Esophagus squamous epithelium (tissue), 5 donors: ENCODE results near the gene RASA4B. TPM values are rescaled to one million over a fixed set of nuclear protein-coding genes. Genes with fewer than 3 reads are reported as not detected.

Experiments
- DNase-seq: peaks from one replicate; lab custom pipeline; 2025; lab: John Stamatoyannopoulos, UW
- H3K27ac ChIP-seq, 4 donors: fragments of 200-600 bp; sonication (generic); one replicate each; pipeline ENCODE4 v1.5.1; 2016 to 2019; ENCODE audit warnings: mild to moderate bottlenecking in 1 of 4
- H3K27me3 ChIP-seq, 4 donors: fragments of 200-600 bp; sonication (generic); 1 replicate in 3 of 4; 2 replicates in 1 of 4; pipeline versions ENCODE4 v1.5.1 to v1.6.0; 2017 to 2021; ENCODE audit warnings: antibody characterized with exemption in 1 of 4
- H3K36me3 ChIP-seq, 3 donors: fragments of 200-600 bp; sonication (generic); one replicate each; pipeline ENCODE4 v1.5.1; 2016 to 2019
- H3K4me1 ChIP-seq, 3 donors: fragments of 200-600 bp; sonication (generic); one replicate each; pipeline ENCODE4 v1.5.1; 2017 to 2019
- H3K4me3 ChIP-seq, 4 donors: fragments of 200-600 bp; sonication (generic); 1 replicate in 3 of 4; 2 replicates in 1 of 4; pipeline ENCODE4 v1.5.1; 2016 to 2019; ENCODE audit warnings: mild to moderate bottlenecking in 2 of 4, moderate library complexity in 1 of 4
- H3K9me3 ChIP-seq, 3 donors: fragments of 200-600 bp; sonication (generic); one replicate each; pipeline ENCODE4 v1.5.1; 2016 to 2019
- CTCF ChIP-seq, 6 experiments: fragments of 450-650 bp in 4 of 6; fragments of 200-600 bp in 2 of 6; sonication (generic) in 2 of 6; IDR thresholded peaks; one replicate each; pipeline ENCODE4 v1.5.1; 2016 to 2019; ENCODE audit warnings: antibody characterized with exemption in 6 of 6, mild to moderate bottlenecking in 4 of 6, moderate library complexity in 4 of 6
- POLR2A ChIP-seq, 4 donors: fragments of 450-650 bp; IDR thresholded peaks; one replicate each; pipeline ENCODE4 v1.6.1; 2017; ENCODE audit warnings: antibody characterized with exemption in 4 of 4, mild to moderate bottlenecking in 4 of 4, moderate library complexity in 3 of 4
- WGBS, 2 donors: methylation state at CpG; one replicate each; pipeline ENCODE4 v1.1.5; 2018; 5-methylcytosine and 5-hydroxymethylcytosine counted together
- intact Hi-C: fragments of 100-400 bp; cut with DNase I; formaldehyde crosslinking; loops from one replicate; pipeline ENCODE4 v1.15.0; 2022
- total RNA-seq, 4 donors: library from RNA; depleted of rRNA; stranded (reverse); fragments of >200 nt; gene quantifications; one replicate each; pipeline ENCODE4 v1.1.0, GENCODE V29; 2016
- donor health status: DM: yes; HTN: yes; CAD: no.

The RASA4B gene
- total RNA-seq, 4 donors from 2014 or later: 0.97 to 4.2 (median 1.9) TPM

GRCh38 chr7:102468478-102469350 is 48.9 kb downstream of the RASA4B start:
- DNase-seq: no peak
- 100% methylated on average over 1 of the region's 40 CpGs; no CpG with 5 or more reads in 1 of the 2 donors for WGBS, 2 donors
- TF ChIP-seq POLR2A (IDR thresholded peaks at IDR 0.05) (no peak), CTCF (IDR thresholded peaks at IDR 0.05) (no peak)
- no peak overlapping the region for H3K4me3 ChIP-seq
- H3K36me3 ChIP-seq: peaks cover 2 to 55% (median 6%) of the 10 kb centered on the region in 3 donors
- intact Hi-C loops: loop anchor here (10.0 kb wide), 1 partner anchor 184 kb away; the partner anchor contains the start of gene SH2B2
- no peak overlapping the region for H3K27ac ChIP-seq
- no peaks in the 10 kb centered on the region for H3K27me3 ChIP-seq
- H3K4me1 ChIP-seq: peaks cover 4 to 30% (median 11%) of the 10 kb centered on the region in 3 donors
- H3K9me3 ChIP-seq: no peaks in the 10 kb centered on the region

- intact Hi-C loops: loop anchor here (10.0 kb wide), 1 partner anchor 183 kb away; the partner anchor contains the start of gene SH2B2
- H3K9me3 ChIP-seq: no peaks in the 10 kb centered on the region
- H3K36me3 ChIP-seq: peaks cover 0 to 47% (median 0%) of the 10 kb centered on the region in 3 donors
- no peak for TF ChIP-seq POLR2A (IDR thresholded peaks at IDR 0.05)
- no peak for TF ChIP-seq CTCF (IDR thresholded peaks at IDR 0.05)
- peaks cover 5 to 38% (median 16%) of the 10 kb centered on the region in 3 donors for H3K4me1 ChIP-seq
- 83 to 86% methylated on average over 8 to 9 of the region's 24 CpGs for WGBS, 2 donors
- no peak for DNase-seq
- H3K27me3 ChIP-seq: no peaks in the 10 kb centered on the region
- H3K4me3 ChIP-seq: no peak overlapping the region
- H3K27ac ChIP-seq: no peak overlapping the region
Measured at GRCh38 chr7:102467581-102468477, 49.7 kb downstream of the RASA4B start.

GRCh38 chr7:102466097-102466496 is 51.5 kb downstream of the RASA4B start:
- TF ChIP-seq CTCF (IDR thresholded peaks at IDR 0.05) (no peak), POLR2A (IDR thresholded peaks at IDR 0.05) (no peak)
- Histone ChIP-seq H3K4me3 (peak overlapping the region in 2 of 4 donors; percentile 85 to 88), H3K4me1 (peaks cover 5 to 42% (median 16%) of the 10 kb centered on the region in 3 donors), H3K9me3 (no peaks in the 10 kb centered on the region), H3K27ac (no peak overlapping the region), H3K27me3 (no peaks in the 10 kb centered on the region), H3K36me3 (peaks cover 0 to 35% (median 0%) of the 10 kb centered on the region in 3 donors)
- 93 to 95% methylated on average over 3 to 7 of the region's 7 CpGs for WGBS, 2 donors
- intact Hi-C loops: loop anchor here (10.0 kb wide), 1 partner anchor 181 kb away; the partner anchor contains the start of gene SH2B2
- no peak for DNase-seq

- Histone ChIP-seq H3K4me1 (peaks cover 5 to 42% (median 16%) of the 10 kb centered on the region in 3 donors), H3K4me3 (peak within 1 kb of the TSS; percentile 71 to 88 (median 86)), H3K9me3 (no peaks in the 10 kb centered on the region), H3K27me3 (no peaks in the 10 kb centered on the region), H3K36me3 (peaks cover 0 to 31% (median 0%) of the 10 kb centered on the region in 3 donors), H3K27ac (peak within 1 kb of the TSS; percentile 74 to 85 (median 79))
- DNase-seq: peak; percentile 68
- peak in 5 of 6 experiments; percentile 10 to 69 (median 24) for TF ChIP-seq CTCF (IDR thresholded peaks at IDR 0.05)
- TF ChIP-seq POLR2A (IDR thresholded peaks at IDR 0.05): peak in 3 of 4 donors; percentile 40 to 65 (median 59)
- intact Hi-C loops: loop anchor here (10.0 kb wide), 1 partner anchor 180 kb away; the partner anchor contains the start of gene SH2B2
- 2% methylated on average over 6 to 10 of the region's 81 CpGs for WGBS, 2 donors
Measured at GRCh38 chr7:102464577-102465280, 52.8 kb downstream of the RASA4B start, which contains the start of the genes ALKBH4 and LRWD1. Gene ALKBH4 (minus strand): TSS chr7:102464863. CDS start chr7:102464836, 27 bp downstream. Gene LRWD1 (plus strand): TSS chr7:102464984. CDS start chr7:102465081, 97 bp downstream.
